M059J (cell line): Measurements from ENCODE around the gene TECTA. TPM values are rescaled to one million over a fixed set of nuclear protein-coding genes. Genes with fewer than 3 reads are reported as not detected.

ENCODE experiments used
- DNase-seq: peaks from one replicate; pipeline ENCODE4 v3.0.0-alpha.2; 2012; ENCODE audit warnings: low read depth
- total RNA-seq: library from RNA; depleted of rRNA; stranded (reverse); fragments of >200 nt; shearing (Covaris generic); gene quantifications from 2 replicates; pipeline ENCODE4 v1.2.3, GENCODE V29; 2014; rRNA removed

TECTA gene, protein sequence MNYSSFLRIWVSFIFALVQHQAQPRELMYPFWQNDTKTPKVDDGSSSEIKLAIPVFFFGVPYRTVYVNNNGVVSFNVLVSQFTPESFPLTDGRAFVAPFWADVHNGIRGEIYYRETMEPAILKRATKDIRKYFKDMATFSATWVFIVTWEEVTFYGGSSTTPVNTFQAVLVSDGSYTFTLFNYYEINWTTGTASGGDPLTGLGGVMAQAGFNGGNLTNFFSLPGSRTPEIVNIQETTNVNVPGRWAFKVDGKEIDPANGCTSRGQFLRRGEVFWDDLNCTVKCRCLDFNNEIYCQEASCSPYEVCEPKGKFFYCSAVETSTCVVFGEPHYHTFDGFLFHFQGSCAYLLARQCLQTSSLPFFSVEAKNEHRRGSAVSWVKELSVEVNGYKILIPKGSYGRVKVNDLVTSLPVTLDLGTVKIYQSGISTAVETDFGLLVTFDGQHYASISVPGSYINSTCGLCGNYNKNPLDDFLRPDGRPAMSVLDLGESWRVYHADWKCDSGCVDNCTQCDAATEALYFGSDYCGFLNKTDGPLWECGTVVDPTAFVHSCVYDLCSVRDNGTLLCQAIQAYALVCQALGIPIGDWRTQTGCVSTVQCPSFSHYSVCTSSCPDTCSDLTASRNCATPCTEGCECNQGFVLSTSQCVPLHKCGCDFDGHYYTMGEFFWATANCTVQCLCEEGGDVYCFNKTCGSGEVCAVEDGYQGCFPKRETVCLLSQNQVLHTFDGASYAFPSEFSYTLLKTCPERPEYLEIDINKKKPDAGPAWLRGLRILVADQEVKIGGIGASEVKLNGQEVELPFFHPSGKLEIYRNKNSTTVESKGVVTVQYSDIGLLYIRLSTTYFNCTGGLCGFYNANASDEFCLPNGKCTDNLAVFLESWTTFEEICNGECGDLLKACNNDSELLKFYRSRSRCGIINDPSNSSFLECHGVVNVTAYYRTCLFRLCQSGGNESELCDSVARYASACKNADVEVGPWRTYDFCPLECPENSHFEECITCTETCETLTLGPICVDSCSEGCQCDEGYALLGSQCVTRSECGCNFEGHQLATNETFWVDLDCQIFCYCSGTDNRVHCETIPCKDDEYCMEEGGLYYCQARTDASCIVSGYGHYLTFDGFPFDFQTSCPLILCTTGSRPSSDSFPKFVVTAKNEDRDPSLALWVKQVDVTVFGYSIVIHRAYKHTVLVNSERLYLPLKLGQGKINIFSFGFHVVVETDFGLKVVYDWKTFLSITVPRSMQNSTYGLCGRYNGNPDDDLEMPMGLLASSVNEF (N-terminal part only)
- 0.17 and 0.32 TPM in 2 replicates for total RNA-seq

DNA sequence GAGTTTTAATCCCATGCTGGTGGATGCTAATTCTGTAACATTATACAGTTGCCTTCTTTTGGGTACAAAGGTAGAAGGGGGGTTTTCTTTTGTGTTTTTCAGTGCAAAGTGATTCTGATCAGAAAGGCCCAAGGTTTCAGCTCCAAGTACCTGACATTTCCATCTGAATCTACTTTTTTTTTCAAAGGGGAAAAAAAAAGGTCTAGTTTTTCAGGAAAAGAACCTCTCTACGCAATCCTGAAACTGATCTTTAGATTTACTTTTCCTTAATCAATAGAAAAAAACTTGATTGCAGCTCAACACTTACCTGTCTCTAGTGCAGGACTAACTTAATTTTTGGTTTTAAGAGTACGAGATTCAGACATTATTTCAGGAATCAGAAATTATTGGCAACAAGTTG, at the start of gene TECTA:
TECTA (plus strand) TSS at position 301 of the 400 bp plus-strand sequence. CDS start 1,423 bp downstream, outside the sequence.
- DNase-seq = no peak

DNA sequence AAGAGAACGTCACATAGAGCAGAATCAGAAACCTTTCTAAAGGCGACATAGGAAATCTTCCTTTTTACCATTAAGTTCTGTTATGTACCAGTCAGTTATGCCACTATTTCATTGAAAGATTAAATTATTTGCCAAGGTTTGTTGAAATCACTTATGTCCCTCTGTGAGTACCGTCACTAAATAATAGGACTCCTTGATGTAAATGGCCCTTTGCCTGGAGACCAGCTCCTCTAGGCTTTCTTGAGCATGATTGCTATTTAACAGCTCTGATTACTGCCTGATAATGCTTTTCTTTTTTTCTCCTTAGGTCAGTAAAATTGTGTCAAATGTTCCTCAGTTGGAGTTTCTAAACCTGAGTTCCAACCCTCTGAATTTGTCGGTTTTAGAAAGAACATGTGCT, 47.8 kb upstream of the TECTA start:
- no peak for DNase-seq

DNA sequence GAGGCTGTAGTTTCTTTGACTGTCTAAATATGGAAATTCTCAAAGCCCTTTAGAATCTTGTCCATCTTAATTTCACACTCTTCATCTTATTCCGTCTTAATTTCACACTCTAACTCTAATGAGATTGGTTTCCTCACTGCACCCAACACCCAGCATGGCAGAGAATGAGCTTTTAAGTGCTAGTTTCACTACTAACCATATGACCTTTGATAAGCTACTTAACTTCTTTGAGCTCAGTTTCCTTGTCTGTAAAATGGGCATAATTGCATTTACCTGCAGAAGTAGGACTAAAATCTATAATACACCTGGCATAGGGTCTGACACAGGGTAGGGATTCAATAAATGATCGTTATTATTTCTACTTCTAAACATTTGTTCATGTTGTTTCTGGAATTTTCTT, 46.8 kb upstream of the TECTA start:
- no peak for DNase-seq

DNA sequence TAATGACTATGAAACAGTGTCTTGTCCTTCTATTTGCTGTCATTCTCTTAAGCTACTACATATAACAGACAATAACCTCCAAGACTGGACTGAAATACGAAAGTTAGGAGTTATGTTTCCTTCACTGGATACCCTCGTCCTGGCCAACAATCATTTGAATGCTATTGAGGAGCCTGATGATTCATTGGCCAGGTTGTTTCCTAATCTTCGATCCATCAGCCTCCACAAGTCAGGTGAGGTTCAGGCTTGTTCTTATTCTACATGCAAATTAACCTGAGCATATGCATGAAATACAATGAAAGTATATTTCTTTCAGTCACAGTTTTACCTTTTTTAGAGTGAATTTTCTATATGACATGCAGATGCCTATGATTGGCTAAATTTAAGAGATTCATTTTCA, 46.0 kb upstream of the TECTA start:
- no peak for DNase-seq

DNA sequence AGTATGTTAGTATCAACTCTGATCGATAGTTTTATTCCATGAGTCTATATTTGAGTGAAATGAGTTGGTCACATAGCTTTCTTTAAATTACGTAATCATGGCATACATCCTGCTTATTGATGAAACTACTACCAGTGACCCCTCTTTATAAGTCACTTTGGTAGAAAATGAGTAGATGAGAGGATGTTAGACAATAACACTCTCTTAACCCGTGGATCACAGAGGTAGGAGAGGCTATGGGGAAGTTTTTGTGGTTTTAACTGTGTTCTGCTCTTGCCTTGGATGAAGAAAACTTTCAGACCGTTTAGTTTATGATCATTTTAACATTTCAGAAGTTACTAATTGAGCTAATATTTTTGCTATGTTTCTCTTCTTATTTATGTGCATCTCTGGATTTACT, 43.1 kb upstream of the TECTA start:
- no peak for DNase-seq

DNA sequence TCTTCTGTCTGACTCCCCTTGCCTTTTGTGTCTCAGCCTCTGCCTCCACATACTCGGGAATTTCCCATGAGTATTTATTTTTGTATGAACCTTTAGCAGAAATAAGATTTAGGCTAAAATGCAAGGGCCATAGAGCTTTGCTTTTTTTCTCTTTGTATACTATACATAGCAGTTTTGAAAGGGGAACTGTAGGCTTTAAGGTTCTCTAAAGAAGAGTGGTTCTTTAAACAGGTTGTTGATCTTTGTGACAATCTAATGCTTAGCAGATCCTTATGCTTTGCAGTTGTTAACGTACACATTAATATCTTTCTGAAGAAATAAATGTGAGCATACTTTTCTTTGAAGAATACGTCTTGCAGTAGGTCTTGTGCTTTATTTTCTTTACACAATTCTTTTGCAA, 42.1 kb upstream of the TECTA start:
- no peak for DNase-seq

DNA sequence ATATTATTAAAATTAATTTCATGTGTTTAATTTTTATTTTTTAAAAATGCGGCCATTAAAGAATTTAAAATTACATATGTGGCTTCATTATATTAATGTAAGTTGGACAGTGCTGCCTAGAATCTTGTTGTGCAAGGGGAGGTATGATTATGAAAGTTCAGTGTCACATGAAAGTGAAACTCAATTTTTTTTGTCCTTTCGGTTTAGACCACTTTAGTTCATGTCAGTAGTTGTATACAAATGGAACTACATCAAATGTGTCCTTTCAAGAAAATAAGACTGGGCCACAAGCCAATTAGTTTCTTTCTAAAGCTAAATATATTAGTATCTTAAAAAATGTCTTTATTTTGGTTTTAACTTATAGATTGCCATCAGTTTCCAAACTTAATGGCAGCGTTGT, 41.4 kb upstream of the TECTA start:
- no peak for DNase-seq

DNA sequence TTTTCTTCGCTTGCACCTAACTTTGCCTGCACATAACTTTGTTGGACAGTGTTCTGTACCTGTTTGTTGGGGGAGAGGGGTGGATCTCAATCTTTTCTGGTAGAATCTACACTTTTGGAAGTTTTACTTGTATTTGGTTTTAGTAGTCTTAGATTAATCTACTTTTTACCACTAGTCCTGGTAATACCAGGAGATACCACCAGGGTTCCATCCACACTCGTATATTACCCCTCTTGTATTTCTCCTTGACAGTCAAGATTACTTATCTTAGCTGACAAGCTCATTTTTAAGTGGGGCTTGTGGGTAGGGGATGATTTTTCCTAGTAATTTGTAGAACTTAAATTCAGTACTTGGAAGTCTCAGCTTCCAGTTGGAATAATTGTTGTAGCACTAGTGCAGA, 37.3 kb upstream of the TECTA start:
- DNase-seq = no peak

DNA sequence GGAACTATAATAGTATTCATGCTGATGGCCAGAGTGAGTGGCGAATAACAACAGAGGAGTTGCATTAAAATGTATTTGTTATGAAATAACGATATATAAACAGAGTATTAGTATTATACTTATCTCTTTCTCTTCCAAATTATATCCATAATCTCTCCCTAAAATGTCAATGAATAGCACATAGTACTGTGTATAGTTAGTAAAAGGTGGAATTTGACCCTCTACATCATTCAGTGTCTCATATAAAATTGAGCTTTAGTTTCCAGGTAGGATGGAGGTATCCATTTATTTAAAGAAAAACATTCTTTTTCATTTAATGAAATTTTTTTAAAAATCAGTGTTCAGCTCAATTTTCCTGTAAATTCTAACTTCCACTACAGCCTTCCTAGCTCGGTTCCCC, 34.4 kb upstream of the TECTA start:
- no peak for DNase-seq

DNA sequence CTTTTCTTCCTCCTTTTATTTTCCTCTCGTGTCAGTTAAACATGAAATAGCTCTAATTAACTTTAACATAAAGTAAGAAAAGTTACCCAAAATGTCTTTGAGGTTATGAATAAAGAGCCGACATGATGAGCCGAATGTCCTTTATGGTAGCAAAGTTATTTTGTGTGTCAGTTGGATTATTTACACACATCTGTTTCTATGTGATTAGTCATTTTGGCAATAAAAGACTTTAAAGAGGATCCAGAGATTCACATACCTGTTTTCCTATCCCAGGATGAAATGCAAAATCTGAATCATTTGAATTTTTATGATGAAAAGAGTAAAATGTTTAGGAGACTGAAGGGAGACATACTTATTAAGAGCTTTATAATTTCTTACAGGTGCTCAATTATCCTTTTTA, 34.0 kb upstream of the TECTA start:
- DNase-seq = no peak

DNA sequence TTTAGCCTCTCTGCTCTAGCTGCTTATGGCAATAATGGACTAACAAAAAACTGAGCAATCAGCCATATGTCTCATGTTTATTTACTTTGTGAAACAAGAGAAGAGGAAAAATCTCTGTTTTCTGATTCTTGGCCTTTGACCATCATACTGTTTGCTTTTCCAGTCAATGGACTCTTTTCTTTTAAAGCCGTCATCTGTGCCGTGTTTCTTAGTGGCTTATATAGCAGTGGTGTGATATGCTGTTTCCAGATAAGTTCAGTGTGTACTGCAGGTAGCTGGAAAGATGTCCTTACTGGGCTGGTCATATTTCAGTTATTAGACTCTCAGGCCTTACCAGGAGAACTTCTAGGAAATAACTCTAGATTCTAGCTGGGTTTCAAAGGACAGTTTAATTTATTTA, 33.6 kb upstream of the TECTA start:
- DNase-seq = no peak

DNA sequence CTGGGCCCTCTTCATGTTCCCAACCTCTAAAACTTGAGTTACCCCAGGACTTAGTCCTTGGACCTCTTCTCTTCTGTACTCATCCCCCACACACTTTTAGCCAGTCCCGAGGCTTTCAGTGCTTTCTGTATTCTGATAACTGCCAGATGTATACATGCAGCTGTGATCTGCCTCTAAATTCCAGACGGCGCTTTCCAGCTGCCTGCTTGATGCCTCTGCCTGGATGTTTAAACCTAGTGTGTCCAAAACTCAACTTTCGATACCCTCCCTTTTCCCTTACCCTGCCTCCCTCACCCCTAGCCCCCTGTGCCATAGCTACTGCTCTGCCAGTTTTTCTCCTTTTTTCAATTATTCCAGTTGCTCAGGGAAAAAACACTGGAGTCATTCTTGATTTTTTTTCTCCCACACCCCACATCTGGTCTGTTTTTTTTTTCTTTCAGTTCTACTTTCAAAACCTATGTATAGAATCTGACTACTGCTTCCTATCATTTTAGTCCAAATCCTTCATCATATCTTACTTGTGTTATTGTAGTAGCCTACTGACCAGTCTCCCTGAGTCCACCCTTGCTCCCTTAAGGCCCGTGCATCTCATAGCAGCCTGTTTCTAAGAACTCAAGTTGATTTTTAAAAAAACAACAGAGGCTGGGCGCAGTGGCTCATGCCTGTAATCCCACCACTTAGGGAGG, 32.9 kb upstream of the TECTA start:
- no peak for DNase-seq

DNA sequence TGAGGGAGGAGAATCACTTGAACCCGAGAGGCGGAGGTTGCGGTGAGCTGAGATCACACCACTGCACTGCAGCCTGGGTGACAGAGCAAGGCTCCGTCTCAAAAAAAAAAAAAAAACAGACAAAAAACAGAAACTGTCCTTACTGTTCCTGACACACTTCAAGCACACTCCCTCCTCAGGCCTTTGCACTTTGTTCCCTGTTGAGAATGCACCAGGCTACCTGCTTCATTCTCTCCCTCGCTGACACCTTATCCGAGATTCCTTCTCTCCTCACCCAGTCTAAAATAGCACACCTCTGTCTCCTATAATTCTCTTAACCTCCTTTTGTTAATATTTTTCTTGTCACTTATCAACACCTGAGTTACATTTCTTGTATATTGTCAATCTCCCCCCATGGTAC, 32.3 kb upstream of the TECTA start:
- DNase-seq = no peak

DNA sequence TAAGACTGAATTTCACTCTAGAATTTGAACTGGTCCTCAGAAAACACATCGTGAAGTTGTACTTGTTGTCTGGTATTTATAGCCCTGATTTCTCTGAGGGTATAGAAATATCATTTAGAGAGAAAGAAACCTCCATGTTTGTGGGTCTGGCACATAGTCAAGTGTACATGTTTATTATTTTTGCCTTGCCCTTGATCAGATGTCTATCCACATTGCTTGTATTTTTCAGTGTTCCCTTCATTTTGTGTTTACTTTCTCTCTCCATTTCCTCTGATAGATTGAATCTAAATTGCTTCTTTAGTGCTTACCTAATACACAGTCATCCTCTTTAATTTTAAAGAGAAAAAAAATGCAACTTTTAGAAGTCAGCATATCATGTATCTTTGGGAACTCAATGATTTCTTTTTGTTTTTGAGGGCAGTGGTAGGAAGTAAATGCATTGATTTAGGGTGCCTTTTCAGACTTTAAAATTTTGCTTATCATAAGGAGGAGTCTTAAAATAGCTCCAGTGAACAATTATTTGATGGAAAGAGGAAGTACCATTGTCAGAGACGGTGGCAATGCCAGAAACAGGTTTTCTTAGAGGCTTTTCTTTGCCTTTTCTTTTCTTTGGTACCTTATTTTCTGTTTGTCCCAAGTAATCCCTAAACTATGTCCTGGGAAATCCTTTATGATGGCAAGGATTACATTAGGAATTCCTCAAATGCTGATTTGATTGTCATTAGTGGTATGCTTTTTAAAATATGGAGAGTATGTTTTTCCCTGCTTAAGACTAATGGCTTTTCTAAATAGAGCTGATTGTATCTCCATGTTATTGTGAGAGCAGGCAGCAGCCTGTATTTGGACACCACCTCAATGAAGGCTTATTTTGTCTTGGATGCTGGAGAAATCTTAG, 29.8 kb upstream of the TECTA start:
- DNase-seq = no peak

DNA sequence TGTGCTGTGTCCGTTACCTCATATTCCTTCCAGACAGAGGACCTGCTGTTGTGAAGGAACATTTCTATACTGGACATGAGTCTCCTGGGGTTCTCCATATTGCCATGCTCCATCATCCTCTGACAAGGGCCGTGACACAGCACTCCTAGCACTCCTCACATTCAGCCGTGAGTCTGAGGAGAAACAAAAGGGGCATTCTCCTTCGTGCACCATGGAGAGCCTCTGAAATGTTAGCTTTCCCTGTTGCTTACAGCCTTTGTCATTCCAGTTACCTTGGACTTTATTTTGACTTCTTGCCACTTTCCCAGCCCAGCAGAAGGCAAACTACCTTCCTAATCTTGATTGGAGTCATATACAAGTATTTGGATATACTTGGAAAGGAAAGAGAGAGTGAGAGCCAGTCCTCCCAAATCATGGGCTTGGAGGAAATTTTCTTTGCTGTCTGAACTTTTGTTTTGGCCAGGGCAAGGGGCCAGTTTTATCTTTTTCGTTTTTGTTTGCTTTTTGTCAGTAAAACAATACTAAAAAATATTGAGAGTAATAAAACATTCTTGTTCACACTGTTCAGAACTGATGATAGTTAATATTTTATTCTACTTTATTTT, 29.1 kb upstream of the TECTA start:
- DNase-seq = no peak

DNA sequence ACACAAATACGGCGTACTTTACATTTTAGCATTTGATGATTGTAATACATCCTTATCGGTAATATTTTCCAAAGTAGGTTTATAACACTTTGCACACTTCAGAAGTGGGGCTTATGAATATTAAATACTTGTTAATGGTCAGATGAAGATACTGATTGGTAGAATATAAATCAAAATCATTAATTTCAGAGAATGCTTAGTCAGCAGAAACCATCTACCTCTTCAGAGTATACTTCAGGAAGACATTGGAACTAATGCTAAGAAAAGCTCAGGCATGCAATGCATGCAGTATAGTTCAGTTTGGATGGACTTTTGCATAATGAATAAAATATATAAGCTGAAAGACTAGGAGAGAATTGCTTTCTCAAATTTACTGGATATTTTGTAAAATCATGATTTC, 19.7 kb upstream of the TECTA start:
- DNase-seq = no peak

DNA sequence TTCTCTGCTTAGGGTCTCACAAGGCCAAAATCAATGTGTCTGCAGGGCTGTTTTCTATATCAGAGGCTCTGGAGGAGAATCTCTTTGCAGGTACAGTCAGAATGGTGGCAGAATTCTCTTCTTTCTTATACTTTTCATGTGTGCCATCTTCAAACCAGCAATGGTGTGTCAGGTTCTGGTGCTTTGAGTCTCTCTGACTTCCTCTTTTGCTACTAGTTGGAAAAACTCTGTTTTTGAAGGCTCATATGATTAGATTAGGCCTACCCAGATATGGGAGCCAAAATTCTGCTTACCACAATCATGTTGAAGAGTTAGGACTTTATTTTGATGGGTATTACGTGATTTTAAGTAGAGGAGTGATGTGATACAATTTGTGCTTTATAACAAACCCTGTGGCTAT, 18.8 kb upstream of the TECTA start:
- DNase-seq = no peak

DNA sequence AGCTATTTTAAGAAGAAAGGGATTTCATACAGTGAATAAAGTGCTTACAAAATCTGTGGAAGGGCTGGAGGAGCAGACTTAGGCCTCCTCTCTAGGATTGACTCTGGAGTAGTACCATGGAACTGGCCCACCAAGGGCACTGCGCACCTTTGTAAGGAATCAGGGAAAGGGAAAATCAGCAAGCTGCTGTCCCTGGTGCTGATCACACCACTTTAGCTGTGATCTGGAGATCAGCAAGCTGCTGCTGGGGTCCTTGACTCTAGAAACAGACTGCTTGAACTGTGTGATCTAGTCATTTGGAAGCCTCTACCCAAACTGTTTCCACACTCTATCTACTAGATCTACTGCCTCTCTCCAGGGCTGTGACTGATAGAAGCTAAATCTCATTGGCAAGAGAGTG, 18.4 kb upstream of the TECTA start:
- peak; percentile 8 for DNase-seq

DNA sequence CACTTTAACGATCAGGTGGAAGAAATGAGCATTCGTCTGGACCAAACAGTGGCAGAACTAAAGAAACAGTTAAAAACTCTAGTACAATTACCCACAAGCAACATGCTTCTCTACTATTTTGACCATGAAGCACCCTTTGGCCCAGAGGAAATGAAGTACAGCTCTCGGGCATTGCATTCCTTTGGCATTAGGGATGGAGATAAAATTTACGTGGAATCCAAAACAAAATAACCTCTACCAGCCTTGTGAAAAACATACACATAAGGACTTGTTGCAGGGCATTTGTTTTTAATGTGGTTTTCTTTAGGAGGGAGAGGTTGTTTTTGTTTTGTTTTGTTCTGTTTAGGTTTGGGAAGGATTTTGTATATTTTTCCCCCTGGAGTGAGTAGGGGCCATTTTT, 14.2 kb upstream of the TECTA start:
- peak; percentile 57 for DNase-seq

DNA sequence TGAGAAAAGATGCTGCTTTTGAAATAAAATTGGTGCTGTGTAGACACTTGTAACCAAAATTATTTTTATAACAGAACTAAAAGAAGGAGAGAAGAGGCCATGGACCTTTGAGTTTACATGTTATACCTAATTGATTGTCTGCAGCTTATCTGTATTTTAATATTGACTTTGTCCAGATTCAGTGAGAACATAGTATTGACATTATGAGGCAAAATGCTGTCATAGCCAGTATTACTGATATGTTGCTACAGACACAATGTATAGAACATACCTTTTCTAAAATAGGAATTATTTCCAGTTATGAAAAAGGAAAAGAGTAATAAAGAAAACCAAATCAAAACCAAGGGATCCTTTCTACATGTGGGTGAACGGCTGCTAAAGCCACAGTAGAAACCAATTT, 11.5 kb upstream of the TECTA start:
- DNase-seq = no peak
